K562 (cell line): ENCODE results near the gene VPS13D. TPM values are rescaled to one million over a fixed set of nuclear protein-coding genes. Genes with fewer than 3 reads are reported as not detected.

Source experiments
- MCM5 ChIP-seq: fragments of 450-650 bp; IDR thresholded peaks from 2 replicates; pipeline ENCODE4 v1.6.1; 2016; ENCODE audit warnings: low read depth
- polyA plus RNA-seq, 8 experiments: library from polyadenylated mRNA; depleted of rRNA in 4 of 8; stranded (reverse) in 5 of 8; unstranded in 3 of 8; fragments of >200 nt; fragmentation: Nextera tagmentation in 2 of 8; fragmentation: Illumina TruSeq in 1 of 8; extraction: Ambion mirVana in 2 of 8; extraction: Trizol in 1 of 8; gene quantifications; 2 replicates each; pipeline versions ENCODE4 v1.2.1 to v1.2.3, GENCODE V29; 2011 to 2014; ENCODE audit warnings: inconsistent platforms in 1 of 8, missing spikeins in 1 of 8
- total RNA-seq, 7 experiments: library from RNA; depleted of rRNA in 6 of 7; stranded (reverse); fragments of >200 nt in 6 of 7; fragmentation: Illumina TruSeq in 2 of 7; extraction: Trizol in 2 of 7; gene quantifications; 2 replicates each; pipeline versions ENCODE4 v1.2.1 to v1.2.3, GENCODE V29; 2011 to 2021; ENCODE audit warnings: low replicate concordance in 1 of 7
- TF ChIP-seq, protein P1 (sequence below), 2 experiments: fragments of 450-650 bp; IDR thresholded peaks; 2 replicates each; pipeline ENCODE4 v1.6.1; 2018; ENCODE audit warnings: mild to moderate bottlenecking in 2 of 2, low read depth in 1 of 2; ENCODE audit not compliant: partially characterized antibody in 2 of 2
- TF ChIP-seq, protein P2 (sequence below): sonication (generic); formaldehyde crosslinking; IDR thresholded peaks from 2 replicates; pipeline ENCODE4 v1.8.0; 2022; ENCODE audit warnings: missing genetic modification reagents, mild to moderate bottlenecking, borderline replicate concordance
- TF ChIP-seq, protein P3 (sequence below): fragments of 450-650 bp; IDR thresholded peaks from 2 replicates; pipeline ENCODE4 v1.6.1; 2017; ENCODE audit warnings: antibody characterized with exemption, mild to moderate bottlenecking

The VPS13D gene
- total and polyA plus RNA-seq, 9 of the 15 experiments (the other 6 are each of a cell fraction or from before 2014, with no cell fraction given): 6.1 to 51.5 (median 38.5) TPM

DNA sequence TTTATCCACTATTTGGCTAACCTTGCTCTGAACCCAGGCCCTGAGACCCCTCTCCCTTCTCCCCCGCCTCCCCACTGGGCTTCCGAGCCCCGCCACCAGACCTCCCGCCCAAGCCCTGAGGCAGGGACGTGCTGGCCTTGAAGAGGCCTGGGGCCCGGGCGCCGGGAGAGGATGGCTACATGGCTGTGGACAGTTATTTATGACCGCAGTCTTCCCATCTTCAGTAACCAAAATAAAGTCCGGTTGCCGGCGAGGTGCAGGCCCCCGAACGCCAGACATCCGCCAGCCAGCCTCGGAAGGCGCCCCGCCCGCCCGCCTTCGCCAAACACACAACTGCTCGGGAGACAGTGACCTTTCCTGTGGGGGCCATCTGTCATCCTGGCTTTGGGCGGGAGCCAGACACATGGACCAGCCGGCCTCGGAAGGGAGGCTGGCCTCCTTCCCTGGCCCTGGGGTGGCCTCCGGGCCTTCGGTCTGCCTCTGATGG, 319.2 kb downstream of the VPS13D start (continued):
- TF ChIP-seq, protein P1, sequence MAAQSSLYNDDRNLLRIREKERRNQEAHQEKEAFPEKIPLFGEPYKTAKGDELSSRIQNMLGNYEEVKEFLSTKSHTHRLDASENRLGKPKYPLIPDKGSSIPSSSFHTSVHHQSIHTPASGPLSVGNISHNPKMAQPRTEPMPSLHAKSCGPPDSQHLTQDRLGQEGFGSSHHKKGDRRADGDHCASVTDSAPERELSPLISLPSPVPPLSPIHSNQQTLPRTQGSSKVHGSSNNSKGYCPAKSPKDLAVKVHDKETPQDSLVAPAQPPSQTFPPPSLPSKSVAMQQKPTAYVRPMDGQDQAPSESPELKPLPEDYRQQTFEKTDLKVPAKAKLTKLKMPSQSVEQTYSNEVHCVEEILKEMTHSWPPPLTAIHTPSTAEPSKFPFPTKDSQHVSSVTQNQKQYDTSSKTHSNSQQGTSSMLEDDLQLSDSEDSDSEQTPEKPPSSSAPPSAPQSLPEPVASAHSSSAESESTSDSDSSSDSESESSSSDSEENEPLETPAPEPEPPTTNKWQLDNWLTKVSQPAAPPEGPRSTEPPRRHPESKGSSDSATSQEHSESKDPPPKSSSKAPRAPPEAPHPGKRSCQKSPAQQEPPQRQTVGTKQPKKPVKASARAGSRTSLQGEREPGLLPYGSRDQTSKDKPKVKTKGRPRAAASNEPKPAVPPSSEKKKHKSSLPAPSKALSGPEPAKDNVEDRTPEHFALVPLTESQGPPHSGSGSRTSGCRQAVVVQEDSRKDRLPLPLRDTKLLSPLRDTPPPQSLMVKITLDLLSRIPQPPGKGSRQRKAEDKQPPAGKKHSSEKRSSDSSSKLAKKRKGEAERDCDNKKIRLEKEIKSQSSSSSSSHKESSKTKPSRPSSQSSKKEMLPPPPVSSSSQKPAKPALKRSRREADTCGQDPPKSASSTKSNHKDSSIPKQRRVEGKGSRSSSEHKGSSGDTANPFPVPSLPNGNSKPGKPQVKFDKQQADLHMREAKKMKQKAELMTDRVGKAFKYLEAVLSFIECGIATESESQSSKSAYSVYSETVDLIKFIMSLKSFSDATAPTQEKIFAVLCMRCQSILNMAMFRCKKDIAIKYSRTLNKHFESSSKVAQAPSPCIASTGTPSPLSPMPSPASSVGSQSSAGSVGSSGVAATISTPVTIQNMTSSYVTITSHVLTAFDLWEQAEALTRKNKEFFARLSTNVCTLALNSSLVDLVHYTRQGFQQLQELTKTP (IDR thresholded peaks at IDR 0.05; ENCODE audit: low read depth in 1 of 2, partially characterized antibody in 2 of 2): no peak
- TF ChIP-seq, protein P2, sequence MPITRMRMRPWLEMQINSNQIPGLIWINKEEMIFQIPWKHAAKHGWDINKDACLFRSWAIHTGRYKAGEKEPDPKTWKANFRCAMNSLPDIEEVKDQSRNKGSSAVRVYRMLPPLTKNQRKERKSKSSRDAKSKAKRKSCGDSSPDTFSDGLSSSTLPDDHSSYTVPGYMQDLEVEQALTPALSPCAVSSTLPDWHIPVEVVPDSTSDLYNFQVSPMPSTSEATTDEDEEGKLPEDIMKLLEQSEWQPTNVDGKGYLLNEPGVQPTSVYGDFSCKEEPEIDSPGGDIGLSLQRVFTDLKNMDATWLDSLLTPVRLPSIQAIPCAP: no peak
- TF ChIP-seq, protein P3, sequence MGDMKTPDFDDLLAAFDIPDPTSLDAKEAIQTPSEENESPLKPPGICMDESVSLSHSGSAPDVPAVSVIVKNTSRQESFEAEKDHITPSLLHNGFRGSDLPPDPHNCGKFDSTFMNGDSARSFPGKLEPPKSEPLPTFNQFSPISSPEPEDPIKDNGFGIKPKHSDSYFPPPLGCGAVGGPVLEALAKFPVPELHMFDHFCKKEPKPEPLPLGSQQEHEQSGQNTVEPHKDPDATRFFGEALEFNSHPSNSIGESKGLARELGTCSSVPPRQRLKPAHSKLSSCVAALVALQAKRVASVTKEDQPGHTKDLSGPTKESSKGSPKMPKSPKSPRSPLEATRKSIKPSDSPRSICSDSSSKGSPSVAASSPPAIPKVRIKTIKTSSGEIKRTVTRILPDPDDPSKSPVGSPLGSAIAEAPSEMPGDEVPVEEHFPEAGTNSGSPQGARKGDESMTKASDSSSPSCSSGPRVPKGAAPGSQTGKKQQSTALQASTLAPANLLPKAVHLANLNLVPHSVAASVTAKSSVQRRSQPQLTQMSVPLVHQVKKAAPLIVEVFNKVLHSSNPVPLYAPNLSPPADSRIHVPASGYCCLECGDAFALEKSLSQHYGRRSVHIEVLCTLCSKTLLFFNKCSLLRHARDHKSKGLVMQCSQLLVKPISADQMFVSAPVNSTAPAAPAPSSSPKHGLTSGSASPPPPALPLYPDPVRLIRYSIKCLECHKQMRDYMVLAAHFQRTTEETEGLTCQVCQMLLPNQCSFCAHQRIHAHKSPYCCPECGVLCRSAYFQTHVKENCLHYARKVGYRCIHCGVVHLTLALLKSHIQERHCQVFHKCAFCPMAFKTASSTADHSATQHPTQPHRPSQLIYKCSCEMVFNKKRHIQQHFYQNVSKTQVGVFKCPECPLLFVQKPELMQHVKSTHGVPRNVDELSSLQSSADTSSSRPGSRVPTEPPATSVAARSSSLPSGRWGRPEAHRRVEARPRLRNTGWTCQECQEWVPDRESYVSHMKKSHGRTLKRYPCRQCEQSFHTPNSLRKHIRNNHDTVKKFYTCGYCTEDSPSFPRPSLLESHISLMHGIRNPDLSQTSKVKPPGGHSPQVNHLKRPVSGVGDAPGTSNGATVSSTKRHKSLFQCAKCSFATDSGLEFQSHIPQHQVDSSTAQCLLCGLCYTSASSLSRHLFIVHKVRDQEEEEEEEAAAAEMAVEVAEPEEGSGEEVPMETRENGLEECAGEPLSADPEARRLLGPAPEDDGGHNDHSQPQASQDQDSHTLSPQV: peak; percentile 96
- TF ChIP-seq MCM5: no peak
